H1 (cell line): ENCODE results near the gene NHSL2. TPM values are rescaled to one million over a fixed set of nuclear protein-coding genes. Genes with fewer than 3 reads are reported as not detected.

Experiments
- CTCF ChIA-PET: fragments of 300-600 bp; sonication (Branson Sonifier 250); formaldehyde crosslinking; loops from one replicate; lab custom pipeline; 2021; ENCODE audit not compliant: partially characterized antibody; lab: Charles Lee
- POLR2A ChIA-PET: fragments of 300-600 bp; sonication (Branson Sonifier 250); formaldehyde crosslinking; loops from one replicate; lab custom pipeline; 2021; ENCODE audit warnings: inconsistent platforms; ENCODE audit not compliant: partially characterized antibody; lab: Charles Lee
- DNase-seq, 2 experiments: peaks; one replicate each; pipeline versions ENCODE4 v3.0.0 to v3.0.0-alpha.2; 2010 to 2022; ENCODE audit warnings: low spot score in 2 of 2, low read depth in 1 of 2, mixed read lengths in 1 of 2
- FAIRE-seq: peaks from 2 replicates; lab custom pipeline; 2011; peaks lifted over from hg19 to GRCh38; lab: Jason Lieb, UNC
- H2AFZ ChIP-seq: 2 replicates; pipeline ENCODE4 v1.8.1; 2012; ENCODE audit warnings: low read length, inconsistent platforms
- H2AK5ac ChIP-seq: 2 replicates; pipeline ENCODE4 v1.6.1; 2013; ENCODE audit warnings: low read depth, low read length
- H2BK120ac ChIP-seq: replicated peaks from 2 replicates; pipeline ENCODE3; 2013; ENCODE audit warnings: low read depth, low read length, inconsistent platforms
- H2BK12ac ChIP-seq: 2 replicates; pipeline ENCODE4 v1.6.1; 2013; ENCODE audit warnings: low read depth, low read length
- H2BK15ac ChIP-seq: 2 replicates; pipeline ENCODE4 v1.6.1; 2013; ENCODE audit warnings: low read length
- H2BK20ac ChIP-seq: 2 replicates; pipeline ENCODE4 v1.6.1; 2013; ENCODE audit warnings: low read length
- H2BK5ac ChIP-seq: 2 replicates; pipeline ENCODE4 v1.6.1; 2013; ENCODE audit warnings: low read depth, low read length
- H3K14ac ChIP-seq: 2 replicates; pipeline ENCODE4 v1.6.1; 2013; ENCODE audit warnings: inconsistent platforms; ENCODE audit not compliant: insufficient read length
- H3K18ac ChIP-seq: 2 replicates; pipeline ENCODE4 v1.6.1; 2013; ENCODE audit warnings: low read length; ENCODE audit errors: extremely low read depth
- H3K23ac ChIP-seq: 2 replicates; pipeline ENCODE4 v1.6.1; 2013; ENCODE audit warnings: inconsistent platforms; ENCODE audit not compliant: insufficient read length
- H3K23me2 ChIP-seq: 2 replicates; pipeline ENCODE4 v1.6.1; 2013; ENCODE audit warnings: low read depth, low read length
- H3K27ac ChIP-seq: 2 replicates; pipeline ENCODE4 v1.6.1; 2011; ENCODE audit warnings: low read depth, low read length, inconsistent platforms
- H3K27me3 ChIP-seq, 4 experiments: replicated peaks in 1 of 4; 1 replicate in 1 of 4; 2 replicates in 3 of 4; pipeline versions ENCODE4 v1.6.1 to v1.8.1; 2011 to 2013; ENCODE audit warnings: low read length in 3 of 4, mild to moderate bottlenecking in 3 of 4, inconsistent platforms in 2 of 4, mixed read lengths in 2 of 4, moderate library complexity in 1 of 4; ENCODE audit not compliant: control insufficient read depth in 3 of 4, insufficient read depth in 3 of 4; ENCODE audit errors: extremely low read depth in 1 of 4
- H3K36me3 ChIP-seq, 4 experiments: 2 replicates each; pipeline versions ENCODE4 v1.6.1 to v1.8.1; 2011 to 2013; ENCODE audit warnings: mild to moderate bottlenecking in 4 of 4, low read length in 3 of 4, moderate library complexity in 2 of 4, control low read depth in 1 of 4, inconsistent platforms in 1 of 4; ENCODE audit not compliant: insufficient read depth in 4 of 4, control insufficient read depth in 2 of 4
- H3K4ac ChIP-seq: replicated peaks from 2 replicates; pipeline ENCODE3; 2013; ENCODE audit warnings: low read length, low read depth, mixed read lengths, inconsistent platforms; ENCODE audit not compliant: insufficient read length
- H3K4me1 ChIP-seq, 4 experiments: replicated peaks in 1 of 4; 1 replicate in 1 of 4; 2 replicates in 3 of 4; pipeline versions ENCODE4 v1.6.1 to v1.8.1; 2011 to 2013; ENCODE audit warnings: low read length in 3 of 4, inconsistent platforms in 2 of 4, mixed read lengths in 1 of 4; ENCODE audit not compliant: insufficient read depth in 4 of 4, control insufficient read depth in 3 of 4
- H3K4me2 ChIP-seq, 2 experiments: 2 replicates each; pipeline versions ENCODE4 v1.6.1 to v1.8.1; 2011 to 2013; ENCODE audit warnings: low read depth in 2 of 2, low read length in 2 of 2, control low read depth in 1 of 2, inconsistent platforms in 1 of 2, mild to moderate bottlenecking in 1 of 2; ENCODE audit not compliant: insufficient read depth in 1 of 2
- H3K4me3 ChIP-seq, 4 experiments: fragments of 200-600, 300-600 bp in 1 of 4; sonication (generic), shearing (Covaris generic), sonication (Bioruptor Twin) in 1 of 4; 2 replicates each; pipeline versions ENCODE4 v1.5.1 to v1.8.1; 2011 to 2016; ENCODE audit warnings: low read length in 4 of 4, low read depth in 3 of 4, control low read depth in 2 of 4, inconsistent platforms in 2 of 4, mild to moderate bottlenecking in 2 of 4, mixed read lengths in 1 of 4, moderate library complexity in 1 of 4; ENCODE audit not compliant: insufficient read depth in 2 of 4; ENCODE audit errors: extremely low read depth in 1 of 4
- H3K56ac ChIP-seq: replicated peaks from 2 replicates; pipeline ENCODE3; 2013; ENCODE audit warnings: low read depth, mild to moderate bottlenecking, mixed read lengths, low read length, inconsistent platforms; ENCODE audit not compliant: insufficient read length
- H3K79me1 ChIP-seq: 2 replicates; pipeline ENCODE4 v1.6.1; 2013; ENCODE audit warnings: low read depth, low read length, control low read depth
- H3K79me2 ChIP-seq, 2 experiments: 2 replicates each; pipeline versions ENCODE4 v1.6.1 to v1.8.1; 2012 to 2013; ENCODE audit warnings: low read length in 2 of 2, mild to moderate bottlenecking in 2 of 2, inconsistent platforms in 1 of 2; ENCODE audit not compliant: insufficient read depth in 2 of 2, control insufficient read depth in 1 of 2
- H3K9ac ChIP-seq, 4 experiments: replicated peaks in 1 of 4; 1 replicate in 1 of 4; 2 replicates in 3 of 4; pipeline versions ENCODE4 v1.6.1 to v1.8.1; 2011 to 2013; ENCODE audit warnings: low read depth in 3 of 4, low read length in 3 of 4, control low read depth in 2 of 4, mild to moderate bottlenecking in 2 of 4, moderate library complexity in 2 of 4, inconsistent platforms in 1 of 4; ENCODE audit errors: extremely low read depth in 1 of 4
- H3K9me3 ChIP-seq, 2 experiments: 2 replicates each; pipeline versions ENCODE4 v1.6.1 to v1.8.1; 2012 to 2013; ENCODE audit warnings: mild to moderate bottlenecking in 2 of 2, moderate library complexity in 2 of 2, control low read depth in 1 of 2, inconsistent platforms in 1 of 2, low read depth in 1 of 2, low read length in 1 of 2, mixed read lengths in 1 of 2; ENCODE audit not compliant: insufficient read depth in 2 of 2
- H4K20me1 ChIP-seq, 2 experiments: replicated peaks in 1 of 2; 2 replicates each; pipeline versions ENCODE3 to v1.8.1; 2011 to 2013; ENCODE audit warnings: inconsistent platforms in 2 of 2, low read length in 2 of 2, mild to moderate bottlenecking in 1 of 2; ENCODE audit not compliant: insufficient read depth in 2 of 2, control insufficient read depth in 1 of 2
- H4K5ac ChIP-seq: 2 replicates; pipeline ENCODE4 v1.6.1; 2013; ENCODE audit warnings: low read length, low read depth, mixed read lengths, inconsistent platforms; ENCODE audit not compliant: insufficient read length
- H4K8ac ChIP-seq: 2 replicates; pipeline ENCODE4 v1.8.0; 2013; ENCODE audit warnings: mild to moderate bottlenecking, moderate library complexity, low read length, inconsistent platforms; ENCODE audit not compliant: insufficient read depth; ENCODE audit errors: extremely low read depth
- H4K91ac ChIP-seq: replicated peaks from 2 replicates; pipeline ENCODE3; 2013; ENCODE audit warnings: low read length, mixed read lengths, inconsistent platforms; ENCODE audit not compliant: insufficient read length
- HDAC2 ChIP-seq, 2 experiments: fragments of 300-600 bp in 1 of 2; sonication (generic) in 1 of 2; IDR thresholded peaks; 2 replicates each; pipeline ENCODE4 v1.6.1; 2011 to 2012; ENCODE audit warnings: low read depth in 2 of 2, low read length in 2 of 2, mild to moderate bottlenecking in 2 of 2, moderate library complexity in 2 of 2, borderline replicate concordance in 1 of 2, inconsistent platforms in 1 of 2
- HDAC6 ChIP-seq: IDR thresholded peaks from one replicate; pipeline ENCODE4 v1.7.1; 2012; ENCODE audit warnings: low read depth, mild to moderate bottlenecking, inconsistent platforms, low read length, moderate library complexity
- RAD21 ChIP-seq, 2 experiments: IDR thresholded peaks in 1 of 2; conservative IDR thresholded peaks in 1 of 2; 2 replicates each; pipeline ENCODE4 v1.6.1; 2011; ENCODE audit warnings: low read depth in 2 of 2, low read length in 2 of 2, improper control_type of control experiment in 1 of 2, inconsistent platforms in 1 of 2, mild to moderate bottlenecking in 1 of 2, moderate library complexity in 1 of 2
- RXRA ChIP-seq: IDR thresholded peaks from 2 replicates; pipeline ENCODE4 v1.6.1; 2011; ENCODE audit warnings: low read depth, mild to moderate bottlenecking, low read length, moderate library complexity; ENCODE audit not compliant: insufficient read depth
- SP1 ChIP-seq: IDR thresholded peaks from 2 replicates; pipeline ENCODE4 v1.6.1; 2011; ENCODE audit warnings: low read depth, low read length
- SRF ChIP-seq: IDR thresholded peaks from 2 replicates; pipeline ENCODE4 v1.6.1; 2011; ENCODE audit warnings: mild to moderate bottlenecking, low read depth, low read length, moderate library complexity
- YY1 ChIP-seq: IDR thresholded peaks from 2 replicates; pipeline ENCODE4 v1.6.1; 2011; ENCODE audit warnings: low read depth, mild to moderate bottlenecking, low read length
- WGBS, 2 experiments: shearing (Covaris generic) in 1 of 2; methylation state at CpG; one replicate each; pipeline versions ENCODE4 v1.1.6 to v1.1.7; 2013 to 2015; ENCODE audit warnings: low lambda C conversion rate in 2 of 2, mixed read lengths in 2 of 2, inconsistent platforms in 1 of 2, low coverage in 1 of 2, missing lambda C conversion rate in 1 of 2; ENCODE audit not compliant: insufficient replicate concordance in 2 of 2, insufficient coverage in 1 of 2, insufficient read length in 1 of 2; ENCODE audit errors: extremely low coverage in 1 of 2, missing lambda C conversion rate in 1 of 2; 5-methylcytosine and 5-hydroxymethylcytosine counted together
- polyA plus RNA-seq, 7 experiments: library from polyadenylated mRNA; depleted of rRNA in 3 of 7; stranded (reverse) in 5 of 7; unstranded in 2 of 7; fragments of >200 nt in 5 of 7; fragments of 200-250 nt in 2 of 7; gene quantifications; 1 replicate in 5 of 7; 2 replicates in 1 of 7; 4 replicates in 1 of 7; pipeline versions ENCODE4 v1.2.1 to v1.2.3, GENCODE V29; 2011 to 2013; ENCODE audit warnings: missing spikeins in 2 of 7, mixed read lengths in 2 of 7
- total RNA-seq: library from RNA; stranded (reverse); fragmentation: NEBNext Ultra II Directional; extraction: Animal tissue kit (Norgen Biotek cat#: 25700); gene quantifications from 2 replicates; pipeline ENCODE4 v1.2.1, GENCODE V29; 2021
- TF ChIP-seq, protein P1 (sequence below): IDR thresholded peaks from 2 replicates; pipeline ENCODE4 v1.6.1; 2011; ENCODE audit warnings: low read length, improper control_type of control experiment

The NHSL2 gene
- total and polyA plus RNA-seq, 2 of the 8 experiments (the other 6 are each of a cell fraction or from before 2014, with no cell fraction given): 3.7 to 7.2 TPM

DNA sequence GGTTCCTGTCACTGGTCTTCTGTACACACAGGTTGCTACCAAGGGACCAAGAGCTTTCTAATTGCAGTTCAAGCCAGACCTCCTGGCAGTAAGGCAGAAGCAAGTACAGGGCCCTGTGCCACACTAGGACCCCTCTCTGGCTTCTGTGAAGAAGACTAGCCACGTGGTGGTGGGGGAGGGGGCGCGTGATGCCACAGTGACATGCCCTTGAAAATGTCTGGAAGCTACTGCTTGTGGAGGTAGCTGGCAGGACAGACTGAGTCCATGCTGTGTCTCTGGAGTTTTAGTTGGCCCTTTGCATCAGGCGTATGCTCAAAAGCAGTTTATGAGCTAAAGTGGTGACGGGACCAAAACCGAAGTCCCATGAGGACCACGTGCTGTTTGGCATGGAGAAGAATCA is 170.2 kb downstream of the NHSL2 start:
- Histone ChIP-seq H2AFZ (no peak overlapping the region), H3K4me1 (no peaks in the 10 kb centered on the region), H2BK15ac (no peak overlapping the region), H2BK12ac (no peak overlapping the region), H3K4ac (no peak overlapping the region), H2BK120ac (no peak overlapping the region), H4K91ac (no peak overlapping the region), H3K4me2 (no peak overlapping the region), H2AK5ac (no peak overlapping the region), H3K9ac (no peak overlapping the region), H3K27me3 (no peaks in the 10 kb centered on the region), H3K4me3 (no peak overlapping the region), H2BK5ac (no peak overlapping the region), H4K20me1 (no peaks in the 10 kb centered on the region), H3K9me3 (no peaks in the 10 kb centered on the region), H2BK20ac (no peak overlapping the region), H3K36me3 (no peaks in the 10 kb centered on the region), H4K5ac (no peak overlapping the region), H3K56ac (no peak overlapping the region), H3K27ac (no peak overlapping the region), H3K79me1 (no peaks in the 10 kb centered on the region), H3K23me2 (no peaks in the 10 kb centered on the region), H3K14ac (no peak overlapping the region), H4K8ac (no peak overlapping the region), H3K18ac (no peak overlapping the region), H3K79me2 (no peaks in the 10 kb centered on the region), H3K23ac (no peak overlapping the region)
- no peak for FAIRE-seq
- DNase-seq: no peak
- POLR2A ChIA-PET: interaction anchor here (0.6 to 1.0 kb wide), 2 partner anchors 9 to 11 kb away, joined by 3 read pairs; no protein-coding TSS in a partner anchor
- WGBS, 2 experiments: 90% methylated on average over 4 of the region's 7 CpGs; no CpG with 5 or more reads in 1 of the 2 experiments
- CTCF ChIA-PET: interaction anchor here (1.1 to 2.6 kb wide), 3 partner anchors 42 to 83 kb away, joined by 3 to 7 read pairs (median 3); no protein-coding TSS in a partner anchor
- TF ChIP-seq HDAC2 (IDR thresholded peaks at IDR 0.05; ENCODE audit: borderline replicate concordance in 1 of 2, low read depth in 2 of 2, low read length in 2 of 2) (no peak), SP1 (no peak), RXRA (no peak), HDAC6 (no peak), RAD21 (IDR thresholded peaks at IDR 0.05 in 1 of 2, conservative IDR thresholded peaks at IDR 0.05 in 1 of 2; ENCODE audit: low read depth in 2 of 2, low read length in 2 of 2) (no peak), YY1 (no peak), SRF (no peak)
- TF ChIP-seq, protein P1, sequence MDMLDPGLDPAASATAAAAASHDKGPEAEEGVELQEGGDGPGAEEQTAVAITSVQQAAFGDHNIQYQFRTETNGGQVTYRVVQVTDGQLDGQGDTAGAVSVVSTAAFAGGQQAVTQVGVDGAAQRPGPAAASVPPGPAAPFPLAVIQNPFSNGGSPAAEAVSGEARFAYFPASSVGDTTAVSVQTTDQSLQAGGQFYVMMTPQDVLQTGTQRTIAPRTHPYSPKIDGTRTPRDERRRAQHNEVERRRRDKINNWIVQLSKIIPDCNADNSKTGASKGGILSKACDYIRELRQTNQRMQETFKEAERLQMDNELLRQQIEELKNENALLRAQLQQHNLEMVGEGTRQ: no peak
